ENCODE data around the gene CPED1.
"Not testable (repeated sequence)": the region's sequence is repeated elsewhere in the genome, so short reads cannot be mapped to it uniquely, and the experiment has no call there.

The CPED1 gene

DNA sequence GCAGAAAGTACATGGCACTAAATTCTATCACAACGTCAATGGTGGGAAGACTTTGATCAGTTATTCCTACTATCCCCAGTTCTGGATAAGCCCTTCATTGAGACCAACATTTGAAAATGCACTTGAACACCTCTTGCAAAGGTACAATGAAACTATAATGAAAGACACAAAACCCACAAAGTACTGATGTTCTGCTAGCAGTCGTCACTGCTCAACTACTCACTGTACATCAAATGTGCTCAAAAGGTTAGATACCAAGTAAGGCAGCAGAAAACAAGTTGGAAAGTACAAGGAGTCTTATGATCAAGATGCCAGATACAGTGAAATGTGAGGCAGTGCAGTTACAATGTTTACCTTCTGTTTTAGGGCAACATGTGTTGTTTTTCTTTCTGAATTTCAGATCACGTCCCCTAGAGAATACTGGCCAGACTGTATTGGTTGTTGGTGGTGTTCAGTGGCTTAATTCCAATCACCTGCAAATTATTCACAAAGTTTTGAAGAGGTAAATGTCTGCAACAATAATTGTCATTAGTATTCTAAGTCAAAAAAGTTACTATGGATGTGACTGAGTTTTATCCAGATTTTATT is 277.9 kb downstream of the CPED1 start:
- DNase-seq = no peak

GRCh38 chr7:121267612-121268011 is 279.1 kb downstream of the CPED1 start:
- no peak for DNase-seq

- DNase-seq = no peak
These were observed 281.3 kb downstream of the CPED1 start for GRCh38 chr7:121269798-121270197.

DNA sequence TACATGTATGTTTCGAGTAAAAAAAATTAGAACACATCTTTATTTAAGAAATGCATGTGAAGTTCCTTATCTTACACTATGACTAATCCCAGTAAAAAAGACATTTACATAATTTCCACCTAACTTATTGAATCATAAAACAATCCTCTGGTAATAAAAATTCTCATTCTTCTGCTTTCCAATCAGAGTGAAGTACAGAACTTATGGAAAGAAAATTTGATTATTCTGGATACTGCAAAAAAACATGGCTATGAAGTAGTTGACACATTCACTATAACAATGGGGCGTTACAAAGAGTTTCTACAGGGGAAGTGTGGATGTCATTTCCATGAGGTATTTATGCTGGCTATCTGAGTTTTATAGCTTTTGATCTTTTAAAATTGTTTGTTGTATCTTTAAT is 282.6 kb downstream of the CPED1 start:
- DNase-seq = no peak

DNA sequence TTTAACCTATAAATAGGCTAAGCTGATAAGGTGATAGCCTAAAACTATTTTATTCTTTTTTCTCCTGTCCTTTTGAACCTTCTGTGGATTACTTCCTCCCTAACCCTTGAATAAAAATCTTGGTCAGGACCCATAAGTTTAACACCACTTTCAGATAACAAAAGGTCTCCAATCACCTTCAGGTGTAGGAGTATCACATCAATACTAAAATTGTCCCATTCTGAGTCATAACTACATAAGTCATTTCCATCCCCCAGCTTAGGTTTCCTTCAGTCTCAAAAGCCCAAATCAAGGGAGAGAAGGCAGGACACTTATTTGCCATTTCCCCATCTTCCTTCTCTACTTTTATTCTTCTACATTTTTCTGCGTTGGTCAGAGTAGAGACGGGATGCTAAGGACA is 283.4 kb downstream of the CPED1 start:
- no peak for DNase-seq

- no peak for DNase-seq
These were observed 284.2 kb downstream of the CPED1 start for GRCh38 chr7:121272676-121273075.

GRCh38 chr7:121273467-121274167 is 285.1 kb downstream of the CPED1 start:
- no peak for DNase-seq

- no peak for DNase-seq
These were observed 286.0 kb downstream of the CPED1 start for GRCh38 chr7:121274467-121274866.

GRCh38 chr7:121275204-121275603 is 286.7 kb downstream of the CPED1 start:
- DNase-seq = peak in 1 of 3 experiments; percentile 60

DNA sequence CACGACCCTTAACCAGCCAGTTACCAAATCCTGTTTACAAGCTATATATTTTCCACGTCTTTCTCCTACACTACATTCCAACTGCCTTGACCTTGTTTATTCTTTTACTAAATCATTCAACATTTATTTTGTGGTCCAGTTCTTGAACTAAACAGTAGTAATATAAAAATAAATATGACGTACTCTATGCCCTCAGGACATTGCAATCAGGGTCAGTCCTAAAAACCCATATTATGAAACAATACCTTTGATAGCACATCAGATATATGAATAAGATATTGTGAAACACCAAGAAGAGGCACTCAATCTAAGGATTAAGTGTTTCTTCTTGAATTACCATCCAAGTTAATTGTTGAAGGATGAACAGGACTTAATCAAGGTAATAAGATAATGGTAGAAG is 287.8 kb downstream of the CPED1 start:
- DNase-seq = no peak

GRCh38 chr7:121278120-121279021 is 289.9 kb downstream of the CPED1 start:
- DNase-seq = peak in 1 of 3 experiments; percentile 26

- no peak for DNase-seq
These were observed 290.6 kb downstream of the CPED1 start for GRCh38 chr7:121279060-121279620.

DNA sequence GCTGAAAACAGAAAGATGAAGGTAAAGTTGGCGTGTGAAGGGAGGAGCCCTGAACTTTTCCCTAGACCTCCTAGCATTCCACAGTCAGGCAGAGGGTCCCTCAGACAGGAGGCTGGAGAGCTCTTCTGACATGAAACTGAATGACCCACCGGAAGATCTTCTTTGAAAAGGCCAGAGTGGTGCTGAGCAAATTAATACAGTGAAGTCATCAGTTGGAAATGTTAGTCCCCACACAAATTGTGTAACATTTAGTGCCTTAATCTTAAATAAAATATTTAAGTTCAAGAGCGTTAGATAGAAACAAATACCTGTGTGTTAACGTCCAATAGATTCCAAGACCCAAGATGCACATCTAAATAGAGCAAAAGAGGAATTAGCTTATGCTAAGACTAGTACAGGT is 291.3 kb downstream of the CPED1 start:
- no peak for DNase-seq

- no peak for DNase-seq
These were observed 292.1 kb downstream of the CPED1 start for GRCh38 chr7:121280656-121281055.

GRCh38 chr7:121282129-121282528 is 293.6 kb downstream of the CPED1 start:
- DNase-seq = no peak

DNA sequence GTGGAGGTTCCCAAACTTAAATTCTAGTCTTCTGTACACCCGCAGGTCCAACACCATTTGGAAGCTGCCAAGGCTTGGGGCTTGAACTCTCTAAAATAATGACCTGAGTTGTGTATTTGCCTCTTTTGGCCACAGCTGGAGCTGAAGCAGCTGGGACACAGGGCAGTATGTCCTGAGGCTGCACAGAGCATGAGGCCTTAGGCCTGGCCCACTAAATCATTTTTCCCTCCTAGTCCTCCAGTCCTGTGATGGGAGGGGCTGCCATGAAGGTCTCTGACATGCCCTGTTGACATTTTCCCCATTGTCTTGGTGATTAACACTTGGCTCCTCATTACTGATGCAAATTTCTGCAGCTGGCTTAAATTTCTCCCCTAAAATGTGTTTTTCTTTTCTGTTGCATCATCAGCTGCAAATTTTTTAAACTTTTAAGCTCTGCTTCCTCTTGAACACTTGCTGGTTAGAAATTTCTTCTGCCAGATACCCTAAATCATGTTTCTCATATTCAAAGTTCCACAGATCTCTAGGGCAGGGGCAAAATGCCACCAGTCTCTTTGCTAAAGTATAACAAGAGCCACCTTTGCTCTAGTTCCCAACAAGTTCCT is 296.7 kb downstream of the CPED1 start:
- DNase-seq = no peak

GRCh38 chr7:121286186-121286585 is 297.7 kb downstream of the CPED1 start:
- no peak for DNase-seq

- no peak for DNase-seq
These were observed 298.5 kb downstream of the CPED1 start for GRCh38 chr7:121286742-121287734.

DNA sequence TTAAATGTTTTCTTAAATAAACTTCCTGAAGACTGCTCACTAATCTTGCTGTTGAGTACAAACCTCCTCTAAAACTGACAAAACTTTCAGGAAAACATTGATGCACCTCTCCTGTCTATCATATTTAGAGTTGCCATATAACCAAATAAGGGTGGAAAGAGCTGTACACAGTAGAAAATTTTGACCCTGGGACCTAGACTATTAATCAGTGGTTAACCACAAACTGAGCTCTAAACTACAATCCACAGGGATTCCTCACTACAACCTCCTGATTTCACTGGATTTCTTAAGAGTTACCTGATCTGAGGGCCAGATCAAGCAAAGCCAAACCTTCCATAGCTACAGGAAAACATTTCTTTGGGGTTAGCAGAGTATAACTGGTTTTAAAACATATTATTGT is 300.4 kb downstream of the CPED1 start:
- DNase-seq = no peak

- not testable (repeated sequence) for DNase-seq
These were observed 301.4 kb downstream of the CPED1 start for GRCh38 chr7:121289930-121290329.

DNA sequence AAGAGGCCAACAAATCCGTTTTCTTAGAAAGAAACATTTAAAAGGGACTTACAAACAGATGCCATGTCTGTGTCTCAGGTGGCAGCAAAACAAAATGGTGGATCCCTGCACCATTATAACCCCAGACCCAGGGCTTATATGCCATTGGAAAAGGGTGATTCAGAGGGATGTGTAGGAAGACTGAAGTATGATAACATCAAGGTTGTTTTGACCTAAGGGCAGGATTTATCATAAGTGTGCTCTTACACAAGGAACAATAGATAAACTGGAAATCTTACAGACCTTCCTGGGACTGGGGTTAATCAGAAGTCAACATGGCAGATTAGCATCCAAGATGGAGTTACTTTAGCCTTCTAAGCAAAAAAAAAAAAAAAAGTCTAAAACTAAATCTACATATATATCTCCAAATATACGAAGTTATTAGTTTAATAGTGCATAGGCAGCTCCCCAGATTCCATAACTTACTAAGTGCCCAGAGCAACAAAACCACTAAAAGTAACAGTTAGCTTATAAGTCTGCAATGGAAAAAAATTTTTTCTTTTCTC is 306.0 kb downstream of the CPED1 start:
- DNase-seq = no peak
